ENCODE results near the gene NUP210L.
"Not testable (repeated sequence)": the region's sequence is repeated elsewhere in the genome, so short reads cannot be mapped to it uniquely, and the experiment has no call there.

The NUP210L gene

GRCh38 chr1:154097873-154098272, 57.0 kb downstream of the NUP210L start:
- H3K4me3 ChIP-seq (ENCODE audit: low read depth, low read length) = no peak overlapping the region

GRCh38 chr1:154095456-154096060, 59.3 kb downstream of the NUP210L start:
- DNase-seq (ENCODE audit: low read depth) = no peak
- TF ChIP-seq MAX (IDR thresholded peaks at IDR 0.05; ENCODE audit: low read depth, low read length) = no peak
- TF ChIP-seq POLR2A (IDR thresholded peaks at IDR 0.05; ENCODE audit: extremely low read depth, insufficient read length) = no peak
- TF ChIP-seq CTCF (IDR thresholded peaks at IDR 0.05; ENCODE audit: low read depth, low read length) = no peak
- TF ChIP-seq MYC (IDR thresholded peaks at IDR 0.05; ENCODE audit: low read depth, low read length) = no peak
- no peak overlapping the region for H3K4me3 ChIP-seq (ENCODE audit: low read depth, low read length)

More at GRCh38 chr1:154097873-154098272, 57.0 kb downstream of the NUP210L start:
- TF ChIP-seq CTCF (IDR thresholded peaks at IDR 0.05; ENCODE audit: low read depth, low read length) (no peak), POLR2A (IDR thresholded peaks at IDR 0.05; ENCODE audit: extremely low read depth, insufficient read length) (no peak), MYC (IDR thresholded peaks at IDR 0.05; ENCODE audit: low read depth, low read length) (no peak), MAX (IDR thresholded peaks at IDR 0.05; ENCODE audit: low read depth, low read length) (no peak)
- no peak for DNase-seq (ENCODE audit: low read depth)

- H3K4me3 ChIP-seq (ENCODE audit: low read depth, low read length) = no peak overlapping the region
- DNase-seq (ENCODE audit: low read depth) = no peak
- TF ChIP-seq POLR2A (IDR thresholded peaks at IDR 0.05; ENCODE audit: extremely low read depth, insufficient read length) (no peak), CTCF (IDR thresholded peaks at IDR 0.05; ENCODE audit: low read depth, low read length) (no peak), MAX (IDR thresholded peaks at IDR 0.05; ENCODE audit: low read depth, low read length) (no peak), MYC (IDR thresholded peaks at IDR 0.05; ENCODE audit: low read depth, low read length) (no peak)
Observed at GRCh38 chr1:154094411-154094810, 60.5 kb downstream of the NUP210L start.

GRCh38 chr1:154093699-154094098, 61.2 kb downstream of the NUP210L start:
- no peak for DNase-seq (ENCODE audit: low read depth)
- no peak overlapping the region for H3K4me3 ChIP-seq (ENCODE audit: low read depth, low read length)
- no peak for TF ChIP-seq POLR2A (IDR thresholded peaks at IDR 0.05; ENCODE audit: extremely low read depth, insufficient read length)
- TF ChIP-seq CTCF (IDR thresholded peaks at IDR 0.05; ENCODE audit: low read depth, low read length) = no peak
- TF ChIP-seq MAX (IDR thresholded peaks at IDR 0.05; ENCODE audit: low read depth, low read length) = no peak
- no peak for TF ChIP-seq MYC (IDR thresholded peaks at IDR 0.05; ENCODE audit: low read depth, low read length)

- no peak for TF ChIP-seq MAX (IDR thresholded peaks at IDR 0.05; ENCODE audit: low read depth, low read length)
- TF ChIP-seq MYC (IDR thresholded peaks at IDR 0.05; ENCODE audit: low read depth, low read length) = no peak
- no peak for TF ChIP-seq POLR2A (IDR thresholded peaks at IDR 0.05; ENCODE audit: extremely low read depth, insufficient read length)
- DNase-seq (ENCODE audit: low read depth) = no peak
- H3K4me3 ChIP-seq (ENCODE audit: low read depth, low read length) = no peak overlapping the region
Observed at GRCh38 chr1:154091706-154092105, 63.2 kb downstream of the NUP210L start.

- H3K4me3 ChIP-seq (ENCODE audit: low read depth, low read length) = no peak overlapping the region
- DNase-seq (ENCODE audit: low read depth) = no peak
- TF ChIP-seq CTCF (IDR thresholded peaks at IDR 0.05; ENCODE audit: low read depth, low read length) = no peak
- no peak for TF ChIP-seq POLR2A (IDR thresholded peaks at IDR 0.05; ENCODE audit: extremely low read depth, insufficient read length)
- TF ChIP-seq MAX (IDR thresholded peaks at IDR 0.05; ENCODE audit: low read depth, low read length) = no peak
- no peak for TF ChIP-seq MYC (IDR thresholded peaks at IDR 0.05; ENCODE audit: low read depth, low read length)
Observed at GRCh38 chr1:154087574-154087973, 67.3 kb downstream of the NUP210L start.

- not testable (repeated sequence) for H3K4me3 ChIP-seq (ENCODE audit: low read depth, low read length); DNase-seq (ENCODE audit: low read depth)
Observed at GRCh38 chr1:154083057-154083456, 71.8 kb downstream of the NUP210L start.

Data from NB4 (cell line).